KOPT-K1 (cell line): Measurements from ENCODE around the gene TRHDE.

ENCODE experiments used
- H3K27ac ChIP-seq: fragments of 200-600 bp; sonication (generic); 2 replicates; pipeline ENCODE4 v1.5.1; 2016; ENCODE audit warnings: antibody characterized with exemption, mild to moderate bottlenecking, low read depth, low read length; ENCODE audit not compliant: poor library complexity, severe bottlenecking
- H3K36me3 ChIP-seq: fragments of 200-600 bp; sonication (generic); 2 replicates; pipeline ENCODE4 v1.5.1; 2017; ENCODE audit warnings: antibody characterized with exemption, mild to moderate bottlenecking, low read length, moderate library complexity; ENCODE audit not compliant: insufficient read depth
- H3K9me3 ChIP-seq: fragments of 200-600 bp; sonication (generic); 2 replicates; pipeline ENCODE4 v1.5.1; 2017; ENCODE audit warnings: antibody characterized with exemption, low read length, mild to moderate bottlenecking; ENCODE audit not compliant: insufficient read depth, poor library complexity, severe bottlenecking

Gene TRHDE

DNA sequence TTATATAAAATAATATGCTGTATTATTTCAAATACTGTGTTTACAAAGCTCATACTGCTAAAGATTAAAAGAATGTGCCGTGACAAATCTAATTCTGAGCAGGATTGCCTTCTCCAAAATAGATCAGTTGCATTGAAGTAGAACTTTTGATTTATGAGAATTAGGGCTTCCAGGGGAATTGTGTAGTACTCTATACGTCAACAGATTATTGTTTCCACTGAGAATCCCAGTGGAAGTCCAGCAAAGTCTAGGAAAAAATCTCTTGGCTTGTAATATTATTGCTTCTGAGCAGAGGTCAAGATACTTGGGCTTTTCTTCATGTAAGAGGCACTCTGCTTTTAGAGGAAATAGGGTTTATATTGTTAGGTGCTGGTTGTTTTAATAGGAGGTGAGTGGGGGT lies 133.9 kb downstream of the TRHDE start:
- H3K36me3 ChIP-seq, result no peaks in the 10 kb centered on the region
- H3K27ac ChIP-seq, result no peak overlapping the region
- H3K9me3 ChIP-seq, result no peaks in the 10 kb centered on the region

DNA sequence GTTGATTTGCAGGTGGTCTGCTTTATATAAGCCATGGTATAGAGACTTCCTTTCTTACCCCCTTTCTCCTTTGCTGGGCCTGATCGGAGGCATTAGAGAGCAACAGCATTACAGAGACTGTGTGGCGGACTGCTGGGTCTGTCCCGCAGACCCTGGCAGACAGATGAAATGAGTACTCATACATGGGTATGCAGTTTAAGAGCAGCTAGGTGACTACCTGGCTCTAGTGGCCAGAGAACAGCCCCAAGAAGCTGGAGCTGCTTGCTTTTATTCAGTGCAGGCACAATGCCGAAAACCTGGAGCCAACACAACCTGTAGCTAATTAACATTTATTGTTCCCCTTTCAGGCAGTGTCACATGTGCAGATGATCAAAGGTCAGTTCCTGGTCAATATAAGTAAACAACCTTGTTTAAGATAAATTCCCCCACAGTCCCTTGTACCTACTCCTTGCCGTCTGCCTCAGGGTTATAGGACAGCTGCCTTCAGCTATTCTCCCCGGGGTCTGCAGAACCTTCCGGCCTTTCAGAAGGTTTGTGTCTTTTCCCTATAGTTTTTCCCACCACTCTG lies 160.0 kb downstream of the TRHDE start:
- H3K9me3 ChIP-seq, result no peaks in the 10 kb centered on the region
- no peaks in the 10 kb centered on the region for H3K36me3 ChIP-seq
- no peak overlapping the region for H3K27ac ChIP-seq

DNA sequence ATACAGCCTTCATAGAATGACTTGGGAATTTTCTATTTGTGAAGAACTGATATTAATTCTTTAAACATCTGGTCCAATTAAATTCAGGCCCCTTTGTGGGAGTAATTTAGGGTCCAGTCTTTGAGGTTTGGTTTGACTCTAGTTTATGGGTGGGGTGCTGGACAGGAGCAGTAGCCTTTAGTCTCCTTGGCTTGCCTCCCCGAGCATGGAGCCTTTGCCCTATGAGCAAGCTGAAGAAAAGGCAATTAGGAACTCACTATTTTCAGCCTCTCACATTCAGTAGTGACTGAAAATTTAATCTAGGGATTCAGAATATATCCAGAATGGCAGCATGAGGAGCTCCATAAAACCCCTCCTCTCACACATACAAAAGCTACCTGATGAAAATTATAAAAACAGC lies 161.1 kb downstream of the TRHDE start:
- H3K9me3 ChIP-seq, result no peaks in the 10 kb centered on the region
- H3K27ac ChIP-seq, result no peak overlapping the region
- H3K36me3 ChIP-seq, result no peaks in the 10 kb centered on the region

DNA sequence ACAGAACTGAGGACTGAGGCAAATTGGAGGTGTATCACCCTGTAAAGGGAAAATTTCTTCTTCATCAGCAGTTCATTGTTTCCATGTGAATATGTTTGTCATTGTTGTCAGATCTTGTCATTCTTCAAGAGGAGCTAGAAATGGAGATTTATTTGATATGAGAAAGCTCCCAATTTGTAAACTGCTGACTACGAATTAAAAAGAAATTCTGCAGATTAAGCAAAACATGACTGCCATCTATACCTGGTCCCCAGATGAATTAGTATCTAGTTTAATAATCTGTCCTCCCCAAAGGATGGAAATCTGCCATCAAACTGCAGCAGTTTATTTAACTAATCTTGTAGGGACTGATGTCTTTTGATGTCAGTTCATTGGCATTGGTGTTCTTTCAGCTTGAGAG lies 162.8 kb downstream of the TRHDE start:
- Histone ChIP-seq H3K36me3 (no peaks in the 10 kb centered on the region), H3K27ac (no peak overlapping the region), H3K9me3 (no peaks in the 10 kb centered on the region)

DNA sequence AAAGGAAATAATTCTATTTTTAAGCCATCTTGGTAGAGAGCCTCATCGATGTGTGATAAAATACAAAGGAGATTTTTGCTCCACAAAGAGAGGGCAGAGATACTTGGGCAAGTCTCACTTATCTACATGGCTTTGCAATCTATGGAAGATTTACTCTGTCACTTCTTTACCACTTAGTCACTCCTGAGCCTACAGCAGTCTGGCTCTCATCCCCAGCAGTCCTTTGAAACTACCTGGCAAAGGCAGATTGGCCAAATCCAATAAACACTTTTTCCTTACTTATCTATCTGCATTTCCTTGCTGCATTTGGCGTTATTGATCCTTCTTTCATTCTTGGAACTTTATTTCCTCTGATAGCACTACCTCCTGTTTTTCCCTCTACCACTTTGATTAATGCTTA lies 170.0 kb downstream of the TRHDE start:
- no peaks in the 10 kb centered on the region for H3K9me3 ChIP-seq
- no peaks in the 10 kb centered on the region for H3K36me3 ChIP-seq
- no peak overlapping the region for H3K27ac ChIP-seq

DNA sequence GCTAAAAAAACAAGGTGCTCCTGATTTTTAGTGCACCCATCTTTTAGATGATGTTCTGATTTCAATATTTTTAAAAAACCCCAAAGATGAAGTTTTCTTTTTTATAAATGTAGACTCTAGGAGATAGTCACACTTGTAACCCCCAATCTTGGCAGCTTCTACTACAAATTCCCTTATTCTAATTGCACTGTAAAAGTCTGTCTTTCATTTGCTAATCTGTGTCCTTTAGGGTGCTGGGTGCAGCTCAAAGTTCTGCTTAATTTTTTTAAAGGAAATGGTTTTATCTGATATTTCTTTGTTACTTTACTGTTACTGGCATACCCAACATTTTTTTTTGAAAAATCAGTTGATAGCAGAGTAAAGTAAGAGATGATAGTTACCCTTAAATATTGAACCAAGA lies 172.0 kb downstream of the TRHDE start:
- no peaks in the 10 kb centered on the region for H3K9me3 ChIP-seq
- H3K27ac ChIP-seq, result no peak overlapping the region
- no peaks in the 10 kb centered on the region for H3K36me3 ChIP-seq

DNA sequence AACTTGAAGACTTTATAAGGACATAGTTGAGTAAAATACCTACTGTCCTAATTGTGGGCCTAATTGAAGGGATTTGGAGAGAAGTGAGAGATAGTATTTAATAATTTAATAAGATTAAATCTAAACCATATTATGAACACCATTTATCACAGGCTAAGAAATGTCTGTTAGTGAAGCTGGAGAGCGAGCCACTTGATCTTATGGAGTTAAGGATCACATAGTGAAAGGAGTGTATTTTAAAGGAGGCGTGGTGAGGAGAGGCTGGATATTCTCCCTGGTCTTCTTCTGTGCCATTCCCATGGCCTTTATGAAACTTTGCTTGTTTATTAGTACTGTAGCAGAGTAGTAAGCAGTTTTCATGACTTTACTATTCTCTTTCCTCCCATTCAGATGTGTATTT lies 172.4 kb downstream of the TRHDE start:
- no peaks in the 10 kb centered on the region for H3K9me3 ChIP-seq
- no peak overlapping the region for H3K27ac ChIP-seq
- no peaks in the 10 kb centered on the region for H3K36me3 ChIP-seq

DNA sequence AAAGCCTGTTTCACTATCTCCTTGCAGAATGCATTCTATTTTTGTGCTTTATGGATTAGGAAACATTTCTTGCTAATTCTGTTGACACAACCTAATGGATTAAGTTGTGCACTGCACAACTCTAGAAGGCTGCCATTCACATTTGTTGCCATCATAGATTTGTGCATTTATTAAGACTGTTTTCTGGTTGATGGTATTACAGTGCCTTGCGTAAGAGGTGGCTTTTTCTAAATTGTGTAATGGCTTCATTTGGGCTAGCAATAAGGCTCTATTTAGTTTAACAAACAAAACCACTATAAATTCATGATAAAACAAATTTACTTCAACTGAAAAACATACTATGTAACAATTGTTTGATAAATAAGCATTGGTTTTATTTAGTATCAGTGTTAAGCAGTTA lies 175.9 kb downstream of the TRHDE start:
- Histone ChIP-seq H3K27ac (no peak overlapping the region), H3K9me3 (peaks cover 2% of the 10 kb centered on the region), H3K36me3 (no peaks in the 10 kb centered on the region)

DNA sequence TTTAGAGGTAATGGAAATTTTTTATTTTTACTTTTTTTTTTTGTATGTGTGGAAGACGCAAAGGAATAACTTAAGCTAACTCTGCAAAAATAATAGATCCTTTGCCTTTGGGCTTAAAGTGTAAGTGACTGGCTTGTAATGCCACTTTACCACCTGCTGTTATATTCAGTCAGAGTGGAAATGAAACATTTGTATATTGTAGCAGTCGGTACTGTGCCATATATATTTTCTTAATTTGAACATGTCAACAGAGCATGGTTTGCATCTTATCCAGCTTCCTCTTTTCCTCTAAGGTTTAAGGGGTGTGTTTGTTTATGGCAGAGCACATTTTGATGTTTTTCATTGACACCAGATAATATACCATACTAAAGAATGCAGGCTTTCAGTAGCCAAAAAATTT lies 176.6 kb downstream of the TRHDE start:
- H3K27ac ChIP-seq, result no peak overlapping the region
- peaks cover 9% of the 10 kb centered on the region for H3K9me3 ChIP-seq
- no peaks in the 10 kb centered on the region for H3K36me3 ChIP-seq

DNA sequence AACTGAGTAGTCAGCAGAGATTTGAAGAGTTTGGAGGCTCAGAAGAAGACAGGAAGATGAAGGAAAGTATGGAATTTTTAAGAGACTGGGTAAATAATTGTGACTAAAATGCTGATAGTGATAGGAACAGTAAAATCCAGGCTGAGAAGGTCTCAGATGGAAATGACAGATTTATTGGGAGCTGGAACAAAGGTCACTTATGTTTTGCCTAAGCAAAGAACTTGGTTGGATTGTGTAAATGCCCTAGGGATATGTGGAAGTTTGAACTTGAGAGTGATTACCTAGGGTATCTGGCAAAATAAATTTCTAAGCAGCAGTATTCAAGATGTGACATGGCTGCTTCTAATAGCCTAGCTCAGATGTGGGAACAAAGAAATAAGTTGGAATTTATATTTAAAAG lies 180.9 kb downstream of the TRHDE start:
- no peaks in the 10 kb centered on the region for H3K36me3 ChIP-seq
- peaks cover 9% of the 10 kb centered on the region for H3K9me3 ChIP-seq
- no peak overlapping the region for H3K27ac ChIP-seq

DNA sequence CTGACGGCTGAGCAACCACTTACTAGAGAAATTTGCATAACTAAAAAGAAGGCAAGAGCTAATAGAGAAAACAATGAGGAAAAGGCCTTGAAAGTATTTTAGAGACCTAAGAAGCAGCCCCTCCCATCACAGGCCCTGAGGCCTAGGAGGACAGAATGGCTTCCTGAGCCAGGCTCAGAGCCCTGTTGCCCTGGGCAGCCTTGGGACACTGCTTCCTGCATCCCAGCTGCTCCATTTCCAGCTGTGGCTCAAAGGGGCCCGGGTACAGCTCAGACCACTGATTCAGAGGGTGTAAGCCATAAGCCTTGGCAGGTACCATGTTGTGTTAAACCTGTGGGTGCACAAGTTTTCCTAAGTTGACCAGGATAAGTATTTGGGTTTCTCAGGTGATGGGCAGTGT lies 181.4 kb downstream of the TRHDE start:
- no peak overlapping the region for H3K27ac ChIP-seq
- H3K36me3 ChIP-seq, result no peaks in the 10 kb centered on the region
- peaks cover 9% of the 10 kb centered on the region for H3K9me3 ChIP-seq

DNA sequence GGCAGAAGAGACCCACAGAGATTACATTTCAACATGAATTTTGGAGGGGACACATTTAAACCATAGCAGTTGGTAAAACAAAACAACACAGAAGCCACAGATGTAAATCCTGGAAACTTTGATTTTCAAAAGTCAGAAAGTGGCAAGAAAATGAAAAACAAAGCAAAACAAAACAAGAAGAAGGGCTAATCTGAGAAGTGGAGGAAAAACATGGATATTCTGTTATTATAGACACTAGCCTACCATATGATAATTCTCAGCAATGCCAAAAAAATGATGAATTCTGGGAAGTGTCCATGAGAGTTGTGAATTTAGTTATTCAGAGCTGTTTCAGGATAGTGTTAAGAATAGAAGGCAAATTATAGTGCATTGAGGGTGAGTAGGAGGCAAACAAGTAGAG lies 192.3 kb downstream of the TRHDE start:
- H3K36me3 ChIP-seq, result no peaks in the 10 kb centered on the region
- no peaks in the 10 kb centered on the region for H3K9me3 ChIP-seq
- no peak overlapping the region for H3K27ac ChIP-seq

DNA sequence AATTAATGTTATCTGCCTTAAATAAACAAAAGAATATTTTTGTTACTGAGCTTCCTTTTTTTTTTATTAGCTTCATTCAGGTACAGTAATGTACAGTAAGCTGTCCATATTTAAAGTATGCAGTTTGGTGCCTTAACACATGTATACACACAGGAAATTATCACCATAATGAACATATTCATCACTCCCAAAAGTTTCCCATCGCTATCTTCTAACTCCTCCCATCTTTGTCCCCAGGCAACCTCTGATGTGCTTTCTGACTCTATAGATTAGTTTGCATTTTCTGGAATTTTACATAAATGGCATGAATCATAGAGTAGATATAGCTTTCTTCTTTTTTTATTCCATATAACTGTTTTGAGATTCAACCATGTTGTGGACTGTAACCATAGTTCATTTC lies 193.0 kb downstream of the TRHDE start:
- no peak overlapping the region for H3K27ac ChIP-seq
- no peaks in the 10 kb centered on the region for H3K9me3 ChIP-seq
- H3K36me3 ChIP-seq, result no peaks in the 10 kb centered on the region

DNA sequence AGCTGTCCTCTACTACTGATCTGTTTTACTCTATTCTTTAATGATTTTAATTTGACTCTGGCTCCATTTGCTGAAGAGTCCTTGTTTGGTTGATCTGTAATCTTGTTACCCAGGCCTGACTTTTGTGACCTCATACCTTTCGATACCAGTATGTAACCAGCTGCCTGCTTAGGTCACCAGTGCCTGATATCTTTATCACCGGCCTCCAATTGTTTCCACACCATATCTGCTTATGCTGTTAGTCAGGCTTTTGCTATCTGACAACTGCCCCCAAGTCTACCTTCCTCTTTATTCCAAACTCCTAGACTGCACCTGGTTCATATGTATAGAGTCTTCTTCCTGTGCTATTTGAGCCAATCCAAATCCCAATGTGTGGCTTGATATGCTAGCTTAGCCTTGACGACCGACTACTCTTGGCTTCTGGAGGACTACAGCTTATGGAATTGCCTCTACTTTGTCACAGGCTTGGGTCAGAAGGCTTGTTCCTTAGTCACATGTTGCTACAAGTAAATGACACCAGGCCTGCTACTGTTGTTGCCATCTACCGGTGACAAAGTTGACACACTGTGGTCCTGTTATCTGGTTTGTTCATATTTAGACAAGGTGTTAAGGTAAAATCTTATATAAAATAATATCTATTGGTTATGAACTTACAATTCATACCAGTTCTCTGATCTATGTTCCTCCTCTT lies 193.9 kb downstream of the TRHDE start:
- no peaks in the 10 kb centered on the region for H3K36me3 ChIP-seq

DNA sequence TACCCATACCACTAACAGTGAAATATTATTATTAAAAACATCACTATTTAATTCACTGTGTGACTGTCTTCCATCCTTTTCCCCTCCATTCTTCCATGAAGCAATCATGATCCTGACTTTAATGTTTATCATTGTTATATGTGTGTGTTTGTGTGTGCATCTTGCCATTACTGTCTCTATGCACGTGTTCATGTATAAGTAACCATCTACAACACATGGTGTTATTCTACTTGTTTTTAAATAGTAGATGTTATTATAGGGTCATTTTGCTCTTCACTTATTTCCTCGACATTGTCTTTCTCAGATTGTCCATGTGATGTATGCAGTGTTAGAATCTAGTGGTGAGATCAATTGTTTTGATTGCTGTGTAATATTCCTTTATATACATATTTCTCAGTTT lies 195.8 kb downstream of the TRHDE start:
- Histone ChIP-seq H3K36me3 (no peaks in the 10 kb centered on the region), H3K9me3 (no peaks in the 10 kb centered on the region)

More for the DNA sequence above, 193.9 kb downstream of the TRHDE start:
- Histone ChIP-seq H3K9me3 (no peaks in the 10 kb centered on the region), H3K27ac (no peak overlapping the region)

DNA sequence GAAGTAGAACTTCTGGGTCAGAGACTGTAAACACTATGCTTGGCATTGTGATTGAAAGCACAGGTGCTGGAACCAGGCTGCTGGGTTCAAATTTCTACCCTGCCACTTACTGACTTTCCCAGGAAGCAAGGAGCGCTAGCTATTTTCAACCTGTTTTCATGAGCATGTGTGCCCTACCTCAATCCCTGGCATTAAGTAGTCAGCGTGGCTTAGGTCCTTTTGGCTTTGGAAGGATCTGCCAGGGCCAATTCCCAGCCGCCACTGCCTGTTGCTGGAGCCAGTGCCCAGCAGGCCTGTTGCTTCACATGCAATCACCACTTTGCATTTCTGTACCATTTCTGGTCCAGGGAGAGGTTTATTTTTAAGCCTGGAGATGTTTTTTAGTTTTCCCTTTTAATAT lies 196.3 kb downstream of the TRHDE start:
- no peaks in the 10 kb centered on the region for H3K36me3 ChIP-seq
- no peaks in the 10 kb centered on the region for H3K9me3 ChIP-seq
- no peak overlapping the region for H3K27ac ChIP-seq

More for the DNA sequence above, 195.8 kb downstream of the TRHDE start:
- H3K27ac ChIP-seq, result no peak overlapping the region
